Measurements from ENCODE around the gene UQCR10.

UQCR10 gene

GRCh38 chr22:29798318-29798717, 31.1 kb downstream of the UQCR10 start:
- no peak for DNase-seq (ENCODE audit: low read depth in 2 of 2)

DNA sequence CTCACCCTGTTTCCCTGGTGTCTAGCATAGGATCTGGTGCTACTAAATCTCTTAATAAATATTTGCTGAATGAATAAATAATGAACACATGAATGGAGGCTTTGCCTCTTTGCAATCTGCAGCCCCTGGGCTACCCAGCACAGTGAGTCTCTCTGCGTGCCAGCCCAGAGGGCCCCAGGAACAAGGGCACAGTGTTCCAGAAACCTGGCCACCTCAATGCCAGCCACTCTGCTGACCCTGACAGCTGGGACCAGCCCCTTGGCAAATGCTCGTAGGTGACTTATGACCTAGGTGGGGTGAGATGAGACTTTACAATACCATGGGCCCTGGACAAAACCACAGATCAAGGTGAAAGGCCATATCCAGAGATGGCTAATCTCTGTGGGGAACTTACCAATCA, 31.6 kb downstream of the UQCR10 start:
- DNase-seq (ENCODE audit: low read depth in 2 of 2): no peak

- no peak for DNase-seq (ENCODE audit: low read depth in 2 of 2)
Measured at GRCh38 chr22:29799217-29799680, 32.1 kb downstream of the UQCR10 start.

DNA sequence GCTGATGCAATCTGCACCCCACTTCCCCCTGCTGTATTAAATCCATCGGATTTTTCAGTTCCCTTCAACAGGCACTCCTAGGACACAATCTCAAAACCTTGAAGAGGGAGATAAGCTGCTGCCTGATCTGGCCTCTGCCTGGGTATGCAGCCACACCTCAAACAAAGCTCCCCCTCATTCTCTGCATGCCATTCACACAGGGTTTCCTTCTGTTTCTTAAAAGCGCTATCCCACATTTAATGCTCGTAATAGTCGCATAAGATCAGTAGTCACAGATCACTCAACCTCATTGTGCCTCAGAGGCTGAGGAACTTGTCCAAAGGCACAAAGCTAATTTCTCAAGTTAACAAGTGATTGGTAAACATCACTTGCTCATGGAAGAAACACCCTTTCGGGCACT, 34.0 kb downstream of the UQCR10 start:
- no peak for DNase-seq (ENCODE audit: low read depth in 2 of 2)

DNA sequence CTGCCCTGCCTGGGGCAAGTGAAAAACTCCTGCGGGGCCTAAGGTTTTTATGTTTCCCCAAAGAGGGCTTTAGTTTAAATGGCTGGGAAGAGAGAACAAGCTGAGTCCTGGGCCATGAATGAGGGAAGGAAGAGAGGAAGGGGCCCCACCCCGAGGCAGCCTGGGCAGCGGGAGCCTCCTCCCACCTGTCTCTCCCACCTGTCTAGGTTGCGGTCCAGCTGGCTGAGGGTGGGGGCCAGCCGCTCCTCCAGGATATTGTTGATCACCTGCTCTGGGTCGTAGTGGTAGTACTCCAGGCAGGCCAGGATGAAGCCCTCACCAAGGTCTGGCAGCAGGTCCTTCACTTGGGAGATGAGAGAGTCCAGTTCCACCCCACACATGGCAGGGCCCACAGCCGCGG, 34.6 kb downstream of the UQCR10 start:
- no peak for DNase-seq (ENCODE audit: low read depth in 2 of 2)

DNA sequence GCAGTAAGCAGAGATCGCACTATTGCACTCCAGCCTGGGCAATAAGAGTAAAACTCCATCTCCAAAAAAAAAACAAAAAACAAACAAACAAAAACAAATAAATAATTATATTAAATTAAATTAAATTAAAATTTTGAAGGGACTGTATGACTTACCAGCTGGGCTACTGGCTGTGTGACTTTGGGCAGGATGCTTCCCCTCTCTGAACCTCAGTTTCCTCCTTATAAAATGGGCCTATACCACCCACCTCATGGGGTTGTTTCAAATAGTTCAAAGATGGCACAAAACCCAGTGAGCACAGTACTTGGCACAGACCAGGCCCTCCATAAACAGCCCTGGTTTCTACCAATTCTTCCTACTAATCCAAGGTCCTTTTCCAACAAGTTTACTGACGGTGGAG, 36.0 kb downstream of the UQCR10 start:
- no peak for DNase-seq (ENCODE audit: low read depth in 2 of 2)

DNA sequence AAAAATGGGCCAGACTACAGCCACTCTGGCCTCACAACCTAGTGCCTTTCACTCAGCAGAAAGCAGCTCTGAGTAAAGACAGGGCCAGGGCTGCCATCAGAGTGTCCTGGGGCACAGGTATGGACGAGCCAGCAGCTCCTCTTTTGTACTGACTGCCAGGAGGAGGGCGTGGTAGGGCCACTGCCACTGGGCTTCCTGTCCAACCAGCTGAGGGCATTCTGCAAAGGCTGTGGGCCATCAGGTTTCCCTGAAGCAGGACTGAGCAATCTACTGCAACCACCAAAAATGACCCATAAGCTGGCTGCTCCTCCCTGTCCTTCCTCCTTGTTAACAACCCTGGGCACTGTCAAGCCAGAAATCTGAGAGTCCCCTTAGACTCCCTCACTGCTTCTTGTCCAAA, 37.8 kb downstream of the UQCR10 start:
- no peak for DNase-seq (ENCODE audit: low read depth in 2 of 2)

GRCh38 chr22:29806196-29806595, 39.0 kb downstream of the UQCR10 start:
- DNase-seq (ENCODE audit: low read depth in 2 of 2): no peak

- DNase-seq (ENCODE audit: low read depth in 2 of 2): no peak
Measured at GRCh38 chr22:29810216-29810615, 43.0 kb downstream of the UQCR10 start.

DNA sequence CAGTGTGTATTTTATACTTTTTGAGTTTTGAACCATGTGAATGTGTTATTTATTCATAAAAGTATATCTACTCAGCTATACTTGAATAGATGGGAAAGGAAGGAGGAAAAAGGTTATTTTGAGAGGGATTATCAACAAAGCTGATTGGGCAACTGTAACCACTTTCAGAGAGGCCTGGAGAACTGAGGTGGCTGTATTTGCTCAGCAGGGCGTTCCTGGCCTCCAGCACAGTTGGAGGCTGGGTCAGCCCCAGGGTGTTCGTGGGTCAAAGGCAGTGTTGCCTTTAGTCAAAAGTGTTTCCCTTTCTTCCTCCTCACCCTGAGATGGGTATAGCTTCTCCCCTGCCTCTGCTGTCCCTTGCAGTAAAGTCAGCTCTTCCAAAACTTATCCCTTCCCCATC, 44.2 kb downstream of the UQCR10 start:
- DNase-seq (ENCODE audit: low read depth in 2 of 2): no peak

DNA sequence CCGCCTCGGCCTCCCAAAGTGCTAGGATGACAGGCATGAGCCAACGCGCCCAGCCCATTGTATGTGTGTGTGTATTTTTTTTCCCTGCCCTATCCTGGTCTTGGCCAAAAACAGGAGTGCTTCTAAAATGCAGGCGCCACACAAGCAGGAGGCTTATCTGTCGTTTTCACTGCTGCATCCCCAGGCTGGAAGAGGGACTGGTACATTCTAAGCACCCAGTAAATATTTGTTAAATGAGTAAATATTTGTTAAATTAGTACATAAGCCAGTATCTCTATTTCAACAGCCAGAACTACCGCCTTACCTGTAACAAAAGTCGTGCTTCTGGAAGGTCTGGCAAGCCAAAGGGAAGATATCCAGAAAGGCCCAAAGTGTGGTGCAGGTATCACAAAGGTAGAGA, 46.0 kb downstream of the UQCR10 start:
- DNase-seq (ENCODE audit: low read depth in 2 of 2): no peak

GRCh38 chr22:29813563-29813962, 46.4 kb downstream of the UQCR10 start:
- no peak for DNase-seq (ENCODE audit: low read depth in 2 of 2)

GRCh38 chr22:29814003-29814402, 46.8 kb downstream of the UQCR10 start:
- DNase-seq (ENCODE audit: low read depth in 2 of 2): no peak

DNA sequence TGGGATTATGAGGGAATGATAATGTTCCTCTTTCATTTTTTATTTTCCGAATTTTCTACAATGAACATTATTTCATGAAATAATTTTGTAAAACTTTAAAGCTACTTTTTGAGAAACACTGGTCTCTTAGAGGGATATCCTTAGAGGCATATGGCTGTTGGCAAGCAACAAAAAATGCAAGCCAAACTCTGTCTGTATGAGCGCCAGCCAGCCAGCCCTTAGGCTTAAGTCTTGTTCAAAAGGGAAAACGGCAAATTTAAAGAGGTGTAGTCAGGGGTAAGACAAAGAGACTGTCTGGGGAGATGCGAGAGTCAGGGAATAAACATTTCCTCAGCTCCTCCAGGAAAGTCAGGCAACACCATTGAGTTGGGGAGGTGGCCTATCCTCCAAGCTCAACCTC, 48.4 kb downstream of the UQCR10 start:
- DNase-seq (ENCODE audit: low read depth in 2 of 2): no peak

GRCh38 chr22:29816128-29816527, 49.0 kb downstream of the UQCR10 start:
- DNase-seq (ENCODE audit: low read depth in 2 of 2): no peak

DNA sequence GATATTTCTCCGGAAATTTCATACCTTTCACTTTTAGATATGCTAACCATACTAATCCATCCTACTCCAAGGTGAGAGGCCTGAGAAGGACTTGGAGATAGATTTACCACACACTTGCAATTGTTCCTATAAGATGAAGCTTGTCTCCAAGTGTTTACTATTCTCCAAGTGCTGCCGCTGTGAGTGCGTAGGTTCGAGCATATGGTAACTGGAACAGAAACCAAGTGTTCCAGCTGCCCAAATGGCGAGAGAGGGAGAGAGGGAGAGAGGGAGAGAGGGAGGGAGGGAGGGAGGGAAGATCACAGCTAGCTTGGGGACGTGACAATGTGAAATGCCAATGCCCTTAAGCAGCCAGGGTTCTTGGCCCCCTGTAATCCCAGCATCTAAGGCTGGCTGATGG, 49.4 kb downstream of the UQCR10 start:
- no peak for DNase-seq (ENCODE audit: low read depth in 2 of 2)

GRCh38 chr22:29816980-29817379, 49.8 kb downstream of the UQCR10 start:
- DNase-seq (ENCODE audit: low read depth in 2 of 2): no peak

DNA sequence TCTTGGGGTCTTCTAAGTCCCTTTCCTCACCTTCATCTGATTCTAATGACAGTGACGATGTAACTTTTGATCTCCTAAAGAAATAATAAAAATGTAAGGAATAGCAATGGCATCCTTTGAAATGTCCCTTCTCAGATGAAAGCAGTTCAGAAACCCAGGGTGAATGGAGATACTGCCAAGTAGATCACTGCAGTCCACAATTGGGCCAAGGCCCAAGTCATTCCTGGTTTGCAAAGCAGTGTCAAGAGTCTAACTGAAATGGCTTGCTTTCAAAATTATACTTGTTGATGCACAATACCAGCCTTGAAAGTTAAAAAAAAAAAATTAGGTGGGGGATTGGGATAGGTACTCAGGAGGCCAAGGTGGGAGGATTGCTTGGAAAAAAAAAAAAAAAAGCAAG, 50.6 kb downstream of the UQCR10 start:
- DNase-seq (ENCODE audit: low read depth in 2 of 2): no peak

DNA sequence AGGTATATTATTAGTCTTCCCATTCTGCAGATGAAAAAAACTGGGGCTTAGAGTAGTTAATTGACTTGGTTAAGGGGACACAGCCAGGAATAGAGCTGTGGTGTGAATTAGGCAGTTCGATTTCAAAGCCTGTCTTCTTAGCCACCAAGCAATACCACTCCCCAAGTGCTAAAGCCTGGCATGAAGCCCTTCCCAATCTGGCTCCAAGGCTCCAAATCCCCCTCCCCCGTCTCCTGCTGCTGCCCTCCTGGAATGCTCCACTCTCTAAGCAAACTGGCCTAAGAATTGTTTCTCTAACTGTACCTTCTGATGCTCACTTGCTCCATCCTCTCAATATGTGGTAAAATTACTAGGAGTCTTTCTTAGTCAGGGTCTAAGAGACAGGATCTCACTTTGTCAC, 52.3 kb downstream of the UQCR10 start:
- no peak for DNase-seq (ENCODE audit: low read depth in 2 of 2)

Data from stimulated activated CD8-positive, alpha-beta memory T cell treated with anti-CD3 and anti-CD28 coated beads, Interleukin-7, amount 100 ng/mL, for 1 hour (primary cell).